HCT116 (cell line): ENCODE data around the gene KAZN. TPM values are rescaled to one million over a fixed set of nuclear protein-coding genes. Genes with fewer than 3 reads are reported as not detected.

Experiments used
- ATAC-seq: fragments of 200-7000 bp; cut with Tn5 transposase; 2 replicates; pipeline ENCODE4 v1.9.1; 2020; ENCODE audit warnings: mild to moderate bottlenecking, moderate library complexity
- BruUV-seq: library from RNA; stranded (reverse); fragments of 400-500 nt; replicated peaks from 2 replicates; lab custom pipeline; 2021; lab: Mats Ljungman, UMichigan
- CTCF ChIA-PET: fragments of 300-600 bp; sonication (Branson Sonifier 250); formaldehyde crosslinking; loops from one replicate; lab custom pipeline; 2021; ENCODE audit warnings: antibody characterized with exemption; lab: Charles Lee
- POLR2A ChIA-PET: fragments of 300-600, 350-600 bp; sonication (Branson Sonifier 250); formaldehyde crosslinking; loops from one replicate; lab custom pipeline; 2021; ENCODE audit warnings: antibody characterized with exemption; lab: Charles Lee
- RAD21 ChIA-PET, 2 experiments: fragments of 300-600 bp; sonication (Branson Sonifier 250); formaldehyde crosslinking; loops; one replicate each; lab custom pipeline; 2023; ENCODE audit warnings: low total read pairs in 2 of 2; ENCODE audit not compliant: uncharacterized antibody in 2 of 2, unreplicated experiment in 2 of 2, low non-redundant PET in 1 of 2; lab: Charles Lee
- DNase-seq: peaks from one replicate; pipeline ENCODE4 v3.0.0-alpha.2; 2010; ENCODE audit warnings: low read depth, low spot score
- H2AFZ ChIP-seq: fragments of 200-600 bp; shearing (Covaris generic), sonication (generic); 2 replicates; pipeline ENCODE4 v1.6.1; 2017; ENCODE audit warnings: low read depth, mixed run types, mixed read lengths, antibody characterized with exemption, low read length; ENCODE audit not compliant: poor library complexity, severe bottlenecking
- H3K27ac ChIP-seq: 2 replicates; pipeline ENCODE4 v1.5.1; 2012; ENCODE audit warnings: low read depth, low read length
- H3K27me3 ChIP-seq: fragments of 200-600 bp; sonication (generic); 2 replicates; pipeline ENCODE4 v1.6.1; 2016; ENCODE audit warnings: mixed run types, low read length, mixed read lengths; ENCODE audit not compliant: insufficient read depth
- H3K36me3 ChIP-seq, 2 experiments: fragments of 200-500 bp in 1 of 2; fragments of 200-600 bp in 1 of 2; sonication (Bioruptor generic) in 1 of 2; sonication (generic) in 1 of 2; 2 replicates each; pipeline versions ENCODE4 v1.5.1 to v1.6.1; 2014 to 2016; ENCODE audit warnings: low read length in 2 of 2, inconsistent platforms in 1 of 2, mixed read lengths in 1 of 2, mixed run types in 1 of 2; ENCODE audit not compliant: insufficient read depth in 2 of 2, control insufficient read depth in 1 of 2
- H3K4me1 ChIP-seq, 2 experiments: fragments of 200-600 bp in 1 of 2; sonication (generic) in 1 of 2; 2 replicates each; pipeline versions ENCODE4 v1.5.1 to v1.6.1; 2012 to 2017; ENCODE audit warnings: low read length in 2 of 2, inconsistent platforms in 1 of 2, mild to moderate bottlenecking in 1 of 2, mixed read lengths in 1 of 2, mixed run types in 1 of 2, moderate library complexity in 1 of 2; ENCODE audit not compliant: insufficient read depth in 2 of 2, control insufficient read depth in 1 of 2
- H3K4me2 ChIP-seq: fragments of 200-600 bp; sonication (generic); 2 replicates; pipeline ENCODE4 v1.6.1; 2017; ENCODE audit warnings: mixed run types, low read length, mixed read lengths
- H3K4me3 ChIP-seq, 2 experiments: fragments of 200-600 bp in 1 of 2; sonication (generic) in 1 of 2; replicated peaks in 1 of 2; 2 replicates each; pipeline ENCODE4 v1.5.1; 2011 to 2016; ENCODE audit warnings: low read length in 2 of 2, control low read depth in 1 of 2, low read depth in 1 of 2, mild to moderate bottlenecking in 1 of 2, mixed read lengths in 1 of 2, mixed run types in 1 of 2
- H3K79me2 ChIP-seq: fragments of 200-600 bp; sonication (generic); 2 replicates; pipeline ENCODE4 v1.6.1; 2017; ENCODE audit warnings: mild to moderate bottlenecking, mixed run types, low read length, moderate library complexity, mixed read lengths; ENCODE audit not compliant: insufficient read depth
- H3K9ac ChIP-seq: fragments of 200-600 bp; sonication (generic); 2 replicates; pipeline ENCODE4 v1.6.1; 2016; ENCODE audit warnings: low read length, mixed read lengths
- H3K9me2 ChIP-seq: fragments of 200-600 bp; sonication (generic), shearing (Covaris generic); 2 replicates; pipeline ENCODE4 v1.6.1; 2017; ENCODE audit warnings: mixed run types, mild to moderate bottlenecking, moderate library complexity; ENCODE audit not compliant: insufficient read depth
- H3K9me3 ChIP-seq, 2 experiments: fragments of 200-500 bp in 1 of 2; fragments of 200-600 bp in 1 of 2; sonication (Bioruptor generic) in 1 of 2; sonication (generic) in 1 of 2; 2 replicates each; pipeline ENCODE4 v1.6.1; 2014 to 2017; ENCODE audit warnings: low read length in 2 of 2, mixed read lengths in 2 of 2, inconsistent platforms in 1 of 2, low read depth in 1 of 2, mild to moderate bottlenecking in 1 of 2, mixed run types in 1 of 2, moderate library complexity in 1 of 2; ENCODE audit not compliant: control insufficient read depth in 1 of 2, insufficient read depth in 1 of 2
- H4K20me1 ChIP-seq: fragments of 200-600 bp; sonication (generic), shearing (Covaris generic); 2 replicates; pipeline ENCODE4 v1.6.1; 2017; ENCODE audit warnings: mixed run types, mild to moderate bottlenecking, moderate library complexity; ENCODE audit not compliant: insufficient read depth
- ATF3 ChIP-seq: IDR thresholded peaks from 2 replicates; pipeline ENCODE4 v1.6.1; 2012
- CEBPB ChIP-seq: IDR thresholded peaks from 2 replicates; pipeline ENCODE4 v1.6.1; 2012; ENCODE audit warnings: low read depth
- EGR1 ChIP-seq: IDR thresholded peaks from 2 replicates; pipeline ENCODE4 v1.6.1; 2012; ENCODE audit warnings: low read depth
- ELF1 ChIP-seq: IDR thresholded peaks from 2 replicates; pipeline ENCODE4 v1.6.1; 2012; ENCODE audit warnings: low read depth, borderline replicate concordance
- EZH2 ChIP-seq: fragments of 200-600 bp; sonication (generic); IDR thresholded peaks from 2 replicates; pipeline ENCODE4 v1.6.1; 2017; ENCODE audit warnings: antibody characterized with exemption, mixed run types
- EZH2phosphoT487 ChIP-seq: fragments of 200-600 bp; IDR thresholded peaks from 2 replicates; pipeline ENCODE4 v1.6.1; 2018; ENCODE audit warnings: antibody characterized with exemption, borderline replicate concordance
- JUND ChIP-seq: IDR thresholded peaks from 2 replicates; pipeline ENCODE4 v1.6.1; 2012
- POLR2A ChIP-seq: IDR thresholded peaks from 2 replicates; pipeline ENCODE4 v1.7.0; 2011; ENCODE audit warnings: borderline replicate concordance; ENCODE audit not compliant: insufficient read depth, insufficient read length; ENCODE audit errors: extremely low read depth
- RAD21 ChIP-seq: IDR thresholded peaks from 2 replicates; pipeline ENCODE4 v1.6.1; 2012; ENCODE audit warnings: low read depth, mild to moderate bottlenecking
- REST ChIP-seq: IDR thresholded peaks from 2 replicates; pipeline ENCODE4 v1.6.1; 2012; ENCODE audit warnings: low read depth
- SIN3A ChIP-seq: IDR thresholded peaks from 2 replicates; pipeline ENCODE4 v1.6.1; 2012; ENCODE audit warnings: low read depth
- SP1 ChIP-seq: IDR thresholded peaks from 2 replicates; pipeline ENCODE4 v1.6.1; 2012; ENCODE audit warnings: low read depth
- SRF ChIP-seq: IDR thresholded peaks from 2 replicates; pipeline ENCODE4 v1.6.1; 2012; ENCODE audit warnings: low read depth
- TCF7L2 ChIP-seq: IDR thresholded peaks from 2 replicates; pipeline ENCODE4 v1.7.0; 2011; ENCODE audit warnings: borderline replicate concordance, inconsistent platforms; ENCODE audit not compliant: insufficient read depth, insufficient read length; ENCODE audit errors: extremely low read depth
- YY1 ChIP-seq: IDR thresholded peaks from 2 replicates; pipeline ENCODE4 v1.6.1; 2011; ENCODE audit warnings: low read length, low read depth, moderate library complexity, mild to moderate bottlenecking; ENCODE audit not compliant: insufficient replicate concordance; ENCODE audit errors: extremely low read depth
- ZBTB33 ChIP-seq: IDR thresholded peaks from 2 replicates; pipeline ENCODE4 v1.6.1; 2011; ENCODE audit warnings: mild to moderate bottlenecking, low read length, moderate library complexity; ENCODE audit not compliant: insufficient replicate concordance; ENCODE audit errors: extremely low read depth
- ZNF274 ChIP-seq: fragments of 200-500 bp; sonication (Bioruptor generic); IDR thresholded peaks from 2 replicates; pipeline ENCODE4 v1.6.1; 2014; ENCODE audit warnings: mild to moderate bottlenecking, low read depth, low read length, inconsistent platforms
- intact Hi-C: fragments of 100-400 bp; cut with micrococcal nuclease; formaldehyde crosslinking; loops from 2 replicates; pipeline ENCODE4 v1.10.0; 2022
- total RNA-seq: library from RNA; stranded (reverse); gene quantifications from one replicate; pipeline ENCODE4 v1.2.1, GENCODE V29; 2021; ENCODE audit not compliant: unreplicated experiment

Gene KAZN
- total RNA-seq, 1 experiment from 2014 or later: 13.4 TPM

GRCh38 chr1:15076807-15077206 lies 478.3 kb downstream of the KAZN start:
- no peak for ATAC-seq
- Histone ChIP-seq H3K4me2 (no peak overlapping the region), H3K9me2 (no peaks in the 10 kb centered on the region), H4K20me1 (no peaks in the 10 kb centered on the region), H3K4me1 (no peaks in the 10 kb centered on the region), H2AFZ (no peak overlapping the region), H3K36me3 (no peaks in the 10 kb centered on the region), H3K4me3 (no peak overlapping the region), H3K79me2 (no peaks in the 10 kb centered on the region), H3K9ac (no peak overlapping the region), H3K27me3 (no peaks in the 10 kb centered on the region), H3K9me3 (no peaks in the 10 kb centered on the region), H3K27ac (no peak overlapping the region)
- no peak for TF ChIP-seq SIN3A
- no peak for TF ChIP-seq ELF1
- TF ChIP-seq TCF7L2: no peak
- no peak for TF ChIP-seq JUND
- ChIA-PET CTCF (no interaction called here), RAD21 (no interaction called here), POLR2A (no interaction called here)
- DNase-seq: no peak
- no TSS peak for BruUV-seq
- intact Hi-C loops: no loop called here

GRCh38 chr1:15077384-15077783 lies 478.9 kb downstream of the KAZN start:
- Histone ChIP-seq H3K4me3 (no peak overlapping the region), H3K9me3 (no peaks in the 10 kb centered on the region), H3K9ac (no peak overlapping the region), H3K4me2 (no peak overlapping the region), H3K27me3 (no peaks in the 10 kb centered on the region), H3K9me2 (no peaks in the 10 kb centered on the region), H4K20me1 (no peaks in the 10 kb centered on the region), H3K36me3 (no peaks in the 10 kb centered on the region), H3K27ac (no peak overlapping the region), H2AFZ (no peak overlapping the region), H3K4me1 (no peaks in the 10 kb centered on the region), H3K79me2 (no peaks in the 10 kb centered on the region)
- intact Hi-C loops: no loop called here
- no peak for ATAC-seq
- DNase-seq: no peak
- ChIA-PET CTCF (no interaction called here), POLR2A (no interaction called here), RAD21 (no interaction called here)
- TF ChIP-seq SRF (no peak), ZBTB33 (no peak), ELF1 (no peak), RAD21 (no peak), YY1 (no peak), CEBPB (no peak), ATF3 (no peak), JUND (no peak), EGR1 (no peak), REST (no peak), EZH2phosphoT487 (no peak), POLR2A (no peak), ZNF274 (no peak), SP1 (no peak), EZH2 (no peak)
- BruUV-seq: no TSS peak
